HG03457 (cell line): Measurements from ENCODE around the gene JOSD1.

Experiments
- ATAC-seq: cut with Tn5 transposase; IDR thresholded peaks from one replicate; pipeline ENCODE4 v1.9.1; 2021; ENCODE audit warnings: moderate number of reproducible peaks; ENCODE audit not compliant: unreplicated experiment

JOSD1 gene

DNA sequence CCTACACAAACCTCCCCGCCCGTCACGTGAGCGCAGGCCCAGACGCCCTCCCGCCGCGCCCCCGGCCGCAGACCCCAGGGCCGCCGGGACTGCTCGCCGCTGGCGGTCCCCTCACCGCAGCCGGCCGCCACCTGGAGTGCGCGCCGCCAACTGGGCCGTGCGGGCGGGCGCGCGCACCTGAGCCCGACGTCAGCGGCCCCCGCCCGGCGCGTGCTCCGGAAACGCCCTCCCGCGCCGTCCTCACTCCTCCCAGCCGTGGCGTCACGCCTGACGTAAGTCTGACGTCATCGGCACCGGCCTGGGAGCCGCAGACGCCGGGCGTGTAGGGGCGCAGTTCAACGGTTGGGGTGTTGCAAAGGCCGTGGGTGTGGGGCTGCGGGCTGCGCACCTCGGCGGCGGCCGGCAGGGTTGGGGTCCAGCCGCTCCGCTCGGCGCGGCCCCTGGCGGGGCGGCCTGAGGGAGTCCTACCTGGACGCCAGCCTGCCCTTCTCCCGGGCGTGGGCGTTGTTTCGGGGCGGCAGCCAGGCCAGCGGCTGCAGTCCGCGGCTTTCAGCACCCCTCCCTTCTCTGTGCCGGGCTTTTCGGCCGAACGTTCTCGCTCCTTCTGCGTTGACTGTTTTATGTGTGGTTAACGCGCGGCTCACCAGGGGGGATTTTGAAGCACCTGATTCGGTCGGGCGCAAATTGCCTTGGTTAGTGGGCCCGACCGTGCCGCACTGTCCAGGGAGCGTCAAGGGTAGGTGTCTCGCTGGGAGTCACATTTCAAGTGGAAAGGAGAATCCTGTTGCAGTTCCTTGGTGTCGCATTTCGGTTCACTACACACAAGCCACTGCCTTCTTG is at the start of gene JOSD1:
JOSD1 (minus strand) TSS at position 155 of the 840 bp plus-strand sequence. CDS start 956 bp downstream, outside the sequence.
- ATAC-seq = no peak

DNA sequence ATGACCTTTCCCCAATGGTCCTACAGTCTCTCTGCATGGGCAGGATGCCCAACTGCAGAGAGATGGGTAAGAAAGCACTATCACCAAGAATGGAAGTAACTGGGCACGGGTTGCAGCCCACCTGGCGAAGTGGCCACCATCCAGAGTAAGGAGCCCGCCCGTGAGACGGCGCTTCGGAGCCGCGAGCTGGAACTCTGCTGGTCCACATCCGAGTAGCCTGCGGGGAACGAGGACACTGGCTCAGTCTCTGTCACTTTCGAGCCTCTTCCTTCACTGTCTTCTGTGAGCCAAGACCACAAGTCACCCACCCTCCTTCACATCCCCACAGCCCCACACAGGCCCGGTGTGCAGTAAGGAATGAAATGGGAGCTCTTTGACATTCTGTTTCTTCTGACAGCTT is 49.4 kb upstream of the JOSD1 start:
- ATAC-seq = no peak

DNA sequence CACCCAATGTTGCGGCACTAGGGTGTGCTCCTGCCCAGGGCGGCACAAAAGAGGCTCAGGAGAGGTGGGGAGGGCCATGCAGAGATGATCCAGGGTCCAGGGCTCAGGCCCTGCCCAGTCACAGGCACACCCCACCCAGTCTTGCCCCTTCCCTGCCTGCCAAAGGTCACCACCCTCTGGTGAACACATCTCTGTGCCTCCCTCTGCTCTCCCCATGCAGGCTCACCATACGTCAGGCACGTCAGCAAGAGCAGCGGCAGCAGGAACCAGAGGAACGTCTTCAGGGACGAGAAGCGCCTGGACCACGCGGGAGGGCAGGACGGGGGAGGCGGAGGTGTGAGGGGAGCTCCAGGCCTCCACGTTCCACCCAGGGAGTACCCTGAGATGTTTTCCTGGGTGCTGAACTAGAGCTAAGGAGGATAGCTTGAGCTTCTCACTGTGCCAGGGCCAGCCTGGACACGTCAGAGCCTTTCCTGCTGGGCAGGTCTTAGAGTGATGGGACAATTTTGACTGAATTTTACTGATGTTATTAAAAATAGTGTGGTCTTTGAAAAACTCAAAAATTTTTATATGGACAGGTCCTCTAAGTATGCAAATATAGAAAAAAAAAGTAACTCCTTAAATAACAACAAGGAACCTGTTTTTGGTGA is 47.9 kb upstream of the JOSD1 start:
- no peak for ATAC-seq

GRCh38 chr22:38745676-38746460 is 45.1 kb upstream of the JOSD1 start:
- ATAC-seq = no peak

DNA sequence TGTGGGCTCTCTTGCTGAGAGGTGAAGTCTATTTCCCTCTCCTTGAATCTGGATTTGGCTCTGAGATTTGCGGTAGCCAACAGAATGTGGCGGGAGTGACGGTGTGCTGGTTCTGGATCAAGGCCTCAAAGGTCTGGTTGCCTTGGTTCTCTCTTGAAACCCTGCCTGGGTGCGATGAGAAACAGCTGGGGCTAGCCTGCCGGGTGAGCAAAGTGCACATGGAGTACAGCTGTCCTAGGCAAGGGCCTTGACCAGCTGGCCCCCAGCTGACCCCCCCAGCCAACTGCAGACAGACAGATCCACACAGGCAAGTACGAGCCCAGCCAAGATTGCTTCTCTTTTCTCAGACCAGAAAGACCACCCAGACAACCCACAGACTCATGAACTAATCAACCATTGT is 44.2 kb upstream of the JOSD1 start:
- ATAC-seq = no peak

- no peak for ATAC-seq
Observed at GRCh38 chr22:38742176-38742942, 41.6 kb upstream of the JOSD1 start.

DNA sequence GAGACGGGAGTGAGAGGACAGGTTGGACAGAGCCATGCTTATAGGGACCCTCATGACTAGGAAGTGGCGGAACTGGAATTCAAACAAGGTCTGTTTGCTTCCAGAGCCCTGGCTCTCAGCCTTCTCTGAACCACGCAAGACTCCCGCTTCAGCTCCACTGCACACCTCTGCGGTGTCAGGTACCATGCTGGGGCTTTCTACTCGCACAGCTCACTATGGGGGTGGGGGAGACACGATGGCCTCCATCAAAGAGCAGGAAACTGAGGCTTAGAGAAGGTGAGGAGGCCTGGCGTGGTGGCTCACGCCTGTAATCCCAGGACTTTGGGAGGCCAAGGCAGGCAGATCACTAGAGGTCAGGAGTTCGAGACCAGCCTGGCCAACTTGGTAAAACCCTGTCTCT is 40.8 kb upstream of the JOSD1 start:
- no peak for ATAC-seq

DNA sequence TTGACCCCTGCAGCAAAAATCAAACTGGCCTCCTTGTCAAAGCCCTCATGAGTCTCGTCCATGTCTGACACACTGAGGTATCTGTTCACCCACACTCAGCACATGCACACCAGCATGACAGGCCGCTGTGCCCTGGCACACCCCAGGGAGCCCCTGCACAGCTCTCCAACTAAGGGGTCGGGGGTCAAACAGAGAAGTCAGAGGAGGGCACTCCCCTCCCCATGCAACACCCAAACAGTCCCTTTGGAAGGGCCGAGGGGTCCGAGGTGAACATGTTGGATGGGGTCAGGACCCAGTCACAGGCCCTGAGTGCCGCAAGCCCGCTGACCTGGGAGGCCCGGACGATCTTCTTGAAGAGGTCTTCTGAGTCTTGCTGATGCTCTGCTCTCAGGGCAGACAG is 40.4 kb upstream of the JOSD1 start:
- ATAC-seq = no peak

GRCh38 chr22:38740754-38741153 is 40.0 kb upstream of the JOSD1 start:
- no peak for ATAC-seq

GRCh38 chr22:38740116-38740723 is 39.5 kb upstream of the JOSD1 start:
- no peak for ATAC-seq

- ATAC-seq = no peak
Observed at GRCh38 chr22:38739300-38740055, 38.7 kb upstream of the JOSD1 start.

GRCh38 chr22:38738475-38739070 is 37.8 kb upstream of the JOSD1 start:
- no peak for ATAC-seq

DNA sequence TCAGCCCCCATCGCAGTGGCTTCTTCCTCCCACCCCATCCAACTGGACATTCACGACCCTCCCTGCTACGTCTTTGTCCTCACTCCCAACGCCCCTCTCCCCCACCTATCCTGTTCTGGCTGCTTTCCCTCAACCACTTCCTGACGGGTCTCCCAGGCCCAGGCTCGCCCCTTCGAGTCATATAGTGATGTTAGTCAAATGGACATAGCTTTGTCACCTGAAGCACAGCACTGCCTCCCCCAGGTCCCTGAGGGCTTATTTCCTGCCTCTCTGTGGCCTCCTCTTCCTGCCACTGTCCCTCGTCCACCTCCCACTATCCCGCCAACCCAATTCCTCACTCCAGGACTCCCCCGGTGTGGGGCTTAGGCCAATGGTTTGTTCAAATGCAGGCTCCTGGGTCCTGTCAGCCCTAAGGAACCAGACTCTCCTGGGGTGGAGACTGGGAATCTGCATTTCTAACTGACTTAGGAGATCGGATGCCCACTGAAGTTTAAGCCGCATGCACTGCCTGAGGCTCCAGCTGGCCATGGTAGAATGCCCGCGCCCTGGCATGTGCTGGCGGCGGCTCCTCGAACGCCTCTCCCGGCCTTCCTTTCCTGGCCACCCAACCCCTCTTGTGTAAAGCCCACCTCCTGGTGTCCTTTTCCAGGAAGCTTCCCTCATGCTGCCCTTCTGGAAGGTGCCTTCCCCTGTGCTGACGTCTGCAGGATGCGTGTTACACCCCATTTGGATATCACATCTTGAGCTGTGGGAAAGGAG is 36.7 kb upstream of the JOSD1 start:
- no peak for ATAC-seq

DNA sequence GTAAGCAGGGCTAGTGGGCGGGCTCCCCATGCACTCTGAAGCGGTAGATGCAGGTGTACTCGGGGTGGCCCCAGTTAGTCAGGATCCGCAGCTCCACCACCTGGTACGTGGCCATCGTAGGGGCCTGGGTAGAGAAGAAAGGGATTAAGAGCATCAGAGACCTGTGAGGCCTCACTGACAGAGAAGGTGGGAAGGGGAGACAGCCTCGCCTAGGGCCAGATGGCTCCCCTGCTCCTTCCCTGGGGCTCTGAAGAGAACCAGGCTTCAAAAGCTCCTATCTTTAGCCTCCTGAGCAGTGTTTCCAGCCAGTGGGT is 35.5 kb upstream of the JOSD1 start:
- ATAC-seq = no peak

DNA sequence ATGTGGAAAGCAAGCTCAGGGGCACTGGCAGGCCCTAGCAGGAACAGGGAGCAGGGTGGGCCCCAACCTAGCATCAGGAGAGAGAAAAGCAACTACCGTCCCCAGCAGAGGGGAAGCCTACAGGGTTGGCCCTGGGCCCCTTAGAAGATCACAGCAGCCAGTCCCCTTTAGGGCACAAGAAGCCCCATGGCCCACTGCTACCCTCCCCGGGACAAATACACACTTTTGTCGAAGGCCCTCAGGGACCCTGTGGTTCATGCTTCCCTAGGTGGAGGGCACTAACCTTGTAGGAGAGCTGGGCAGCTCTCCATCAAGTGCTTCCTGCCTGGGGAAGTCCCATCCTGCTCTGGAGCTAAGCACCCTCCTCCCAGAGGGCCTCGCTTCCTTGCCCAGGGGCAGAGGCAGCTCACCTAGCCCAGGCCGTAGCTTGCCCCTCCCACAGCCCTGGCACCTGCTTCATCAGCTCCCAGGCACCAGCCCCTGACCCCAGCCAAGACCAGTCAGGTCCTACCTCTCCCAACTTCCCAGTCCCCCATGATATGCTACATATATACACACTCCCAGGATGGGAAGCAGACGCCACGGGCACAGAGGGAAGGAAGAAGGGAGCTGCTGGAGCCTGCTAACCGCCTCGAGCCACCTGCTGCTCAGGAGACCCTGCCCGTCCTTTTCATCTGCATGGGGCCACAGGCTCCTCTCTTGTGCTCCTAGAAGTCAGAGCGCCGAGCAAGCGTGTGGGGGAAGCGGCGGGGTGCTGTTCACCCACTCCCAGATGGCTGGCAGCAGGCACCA is 34.9 kb upstream of the JOSD1 start:
- no peak for ATAC-seq

DNA sequence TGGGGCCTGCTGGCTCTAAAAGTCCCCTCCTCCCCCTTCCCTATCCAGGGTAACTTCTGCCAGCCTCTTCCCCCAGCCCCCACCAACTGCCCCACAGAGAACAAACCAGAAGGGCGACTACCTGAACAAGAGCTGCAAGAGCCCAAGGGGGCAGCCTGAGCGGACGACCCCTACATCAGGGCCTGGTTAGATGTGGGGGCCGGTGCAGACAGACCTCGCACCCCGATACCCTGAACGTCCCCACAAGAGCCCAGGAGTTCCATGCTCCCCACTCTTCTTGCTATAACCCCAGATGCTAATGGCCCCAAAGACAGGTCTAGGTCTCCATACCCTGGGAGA is 34.4 kb upstream of the JOSD1 start:
- ATAC-seq = no peak

DNA sequence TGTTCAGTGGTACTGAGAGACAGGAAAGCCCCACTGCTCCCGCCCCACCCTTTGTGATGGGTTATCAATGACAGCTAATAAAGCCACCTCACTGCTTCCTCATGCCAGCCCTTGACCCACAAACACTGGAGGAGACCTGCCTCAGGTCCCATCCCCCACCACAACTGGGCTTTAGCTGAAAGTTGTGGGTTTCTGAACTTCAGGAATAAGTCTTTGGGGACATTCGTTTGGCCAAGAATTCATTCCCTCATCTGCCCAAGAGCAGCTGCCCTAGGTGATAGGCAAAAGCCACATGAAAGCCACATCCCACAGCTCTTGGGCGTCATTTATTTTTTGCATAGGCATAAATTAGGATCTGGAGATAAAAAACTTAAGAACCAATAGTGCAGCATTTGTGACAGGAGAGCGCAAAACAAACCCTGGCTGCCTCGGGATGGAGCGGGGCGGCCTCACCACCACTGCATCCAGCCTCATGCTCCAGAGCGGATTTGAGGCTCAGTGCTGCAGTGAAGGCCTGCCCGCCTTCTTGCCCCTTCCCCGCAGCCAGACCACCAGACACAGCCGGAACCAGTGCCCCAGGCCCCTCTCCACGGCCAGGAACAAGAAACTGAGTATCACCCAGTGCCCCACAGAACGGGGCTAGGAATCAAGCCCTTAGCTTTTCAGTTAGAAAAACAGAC is 33.8 kb upstream of the JOSD1 start:
- ATAC-seq = no peak
